Inflammatory macrophage treated with lipopolysaccharide for 1 hour (primary cell): ENCODE results near the gene MIF4GD.
A peak's percentile ranks its signal among the peaks of the same experiment; 100 is the strongest.
"Not testable (repeated sequence)": the region's sequence is repeated elsewhere in the genome, so short reads cannot be mapped to it uniquely, and the experiment has no call there.

ENCODE experiments used
- DNase-seq, 2 donors: peaks; one replicate each; pipeline ENCODE4 v3.0.0-alpha.2; 2020 to 2022

MIF4GD gene

GRCh38 chr17:75270966-75271232 is at the start of gene MIF4GD:
Gene MIF4GD, minus strand, starts transcription at chr17:75271231. Its CDS starts 1,036 bp downstream, at chr17:75270195.
- no peak for DNase-seq

GRCh38 chr17:75319904-75320691 is 49.1 kb upstream of the MIF4GD start:
- DNase-seq: no peak

- DNase-seq: no peak
These were observed 47.7 kb upstream of the MIF4GD start for GRCh38 chr17:75318615-75319222.

GRCh38 chr17:75318211-75318610 is 47.2 kb upstream of the MIF4GD start:
- DNase-seq: no peak

- no peak for DNase-seq
These were observed 46.6 kb upstream of the MIF4GD start for GRCh38 chr17:75317671-75318070.

- no peak for DNase-seq
These were observed 45.2 kb upstream of the MIF4GD start for GRCh38 chr17:75316253-75316652.

GRCh38 chr17:75315541-75316243 is 44.7 kb upstream of the MIF4GD start:
- peak; percentile 88 to 92 for DNase-seq

- peak; percentile 91 to 95 for DNase-seq
These were observed 43.0 kb upstream of the MIF4GD start for GRCh38 chr17:75313941-75314551.

GRCh38 chr17:75308732-75309629 is 38.0 kb upstream of the MIF4GD start:
- DNase-seq: no peak

GRCh38 chr17:75307957-75308731 is 37.1 kb upstream of the MIF4GD start:
- DNase-seq: no peak

- peak; percentile 87 to 92 for DNase-seq
These were observed 30.6 kb upstream of the MIF4GD start for GRCh38 chr17:75301502-75302206.

GRCh38 chr17:75301049-75301448 is 30.0 kb upstream of the MIF4GD start:
- DNase-seq: peak; percentile 78 to 94

GRCh38 chr17:75300280-75300679 is 29.2 kb upstream of the MIF4GD start:
- DNase-seq: no peak

GRCh38 chr17:75295201-75296158 is 24.4 kb upstream of the MIF4GD start:
- peak; percentile 90 to 93 for DNase-seq

GRCh38 chr17:75292810-75293448 is 21.9 kb upstream of the MIF4GD start:
- not testable (repeated sequence) for DNase-seq

- DNase-seq: peak; percentile 76 to 77
These were observed 18.9 kb upstream of the MIF4GD start for GRCh38 chr17:75289832-75290337.

GRCh38 chr17:75289115-75289831 is 18.2 kb upstream of the MIF4GD start, which contains the start of gene SLC25A19:
Gene SLC25A19, minus strand, starts transcription at chr17:75289433. Its CDS starts 2,669 bp downstream, at chr17:75286764.
- DNase-seq: peak; percentile 95 to 97

- no peak for DNase-seq
These were observed 17.7 kb upstream of the MIF4GD start for GRCh38 chr17:75288770-75289114.
